ENCODE data around the gene RPLP1.

Gene RPLP1

DNA sequence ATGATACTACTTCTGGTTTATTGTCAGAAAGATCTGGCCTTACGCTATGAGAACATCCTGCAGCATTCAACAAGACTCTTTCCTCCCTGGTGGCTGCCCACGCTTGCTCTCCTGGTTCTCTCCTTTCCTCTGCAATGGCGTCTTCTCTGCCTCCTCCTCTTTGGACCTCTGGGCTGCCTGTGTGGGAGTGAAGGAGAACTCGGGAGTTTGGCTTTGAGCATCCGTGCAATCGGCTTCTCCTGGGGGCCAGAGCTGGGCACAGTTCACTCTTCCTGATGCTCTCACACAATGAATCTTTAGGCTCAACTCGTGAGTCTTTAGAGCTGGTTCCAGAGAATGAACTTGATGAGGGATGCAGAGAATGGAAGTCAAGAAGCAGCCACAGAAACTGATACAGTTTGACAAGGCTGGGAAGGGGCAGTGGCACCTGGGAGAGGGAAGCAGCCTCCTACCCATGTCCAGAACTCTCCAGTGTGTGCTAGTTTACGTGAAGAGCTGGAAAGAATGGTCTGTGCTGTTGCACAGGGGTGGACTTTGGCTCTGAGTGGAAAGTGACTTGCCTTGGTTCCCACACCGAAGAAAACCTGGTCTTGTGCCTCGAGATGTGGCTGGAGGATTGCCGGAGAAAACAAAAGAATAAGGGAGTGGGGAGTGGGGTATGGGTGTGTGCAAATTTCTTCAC lies 37.9 kb downstream of the RPLP1 start:
- Histone ChIP-seq H4K20me1 (no peaks in the 10 kb centered on the region), H3K4me2 (no peak overlapping the region), H3K9me3 (replicated peaks in 1 of 11) (peaks cover 11 to 20% (median 15%) of the 10 kb centered on the region in 11 experiments; a peak in 21 of 22 replicates), H3K4me3 (no peak overlapping the region), H3K27ac (no peak overlapping the region), H3K27me3 (no peaks in the 10 kb centered on the region), H3K4me1 (no peaks in the 10 kb centered on the region), H3K36me3 (no peaks in the 10 kb centered on the region), H3K9ac (no peak overlapping the region)
- no peak for TF ChIP-seq Cebpa-rat (IDR thresholded peaks at IDR 0.05)

- Histone ChIP-seq H3K27me3 (no peaks in the 10 kb centered on the region), H3K9me3 (replicated peaks in 1 of 11) (peaks cover 5 to 14% (median 9%) of the 10 kb centered on the region in 11 experiments; a peak in 17 of 22 replicates), H4K20me1 (no peaks in the 10 kb centered on the region), H3K4me1 (no peaks in the 10 kb centered on the region), H3K27ac (no peak overlapping the region), H3K36me3 (no peaks in the 10 kb centered on the region), H3K9ac (no peak overlapping the region), H3K4me3 (no peak overlapping the region), H3K4me2 (no peak overlapping the region)
- TF ChIP-seq Cebpa-rat (IDR thresholded peaks at IDR 0.05) = no peak
Observed at GRCh38 chr15:69491038-69491505, 38.5 kb downstream of the RPLP1 start.

- H3K9ac ChIP-seq = no peak overlapping the region
- no peaks in the 10 kb centered on the region for H3K4me1 ChIP-seq
- no peak overlapping the region for H3K4me2 ChIP-seq
- no peak for TF ChIP-seq Cebpa-rat (IDR thresholded peaks at IDR 0.05)
- no peak overlapping the region for H3K27ac ChIP-seq
- no peaks in the 10 kb centered on the region for H3K27me3 ChIP-seq
- no peaks in the 10 kb centered on the region for H4K20me1 ChIP-seq
- H3K9me3 ChIP-seq (replicated peaks in 1 of 11) = peaks cover 0 to 11% (median 6%) of the 10 kb centered on the region in 11 experiments; a peak in 7 of 22 replicates
- no peaks in the 10 kb centered on the region for H3K36me3 ChIP-seq
- no peak overlapping the region for H3K4me3 ChIP-seq
Observed at GRCh38 chr15:69493406-69493805, 40.8 kb downstream of the RPLP1 start.

GRCh38 chr15:69496001-69496400 lies 43.4 kb downstream of the RPLP1 start:
- Histone ChIP-seq H3K27me3 (no peaks in the 10 kb centered on the region), H3K27ac (no peak overlapping the region), H3K9me3 (replicated peaks in 1 of 11) (peaks cover 0 to 9% (median 6%) of the 10 kb centered on the region in 11 experiments; a peak in 7 of 22 replicates), H3K4me3 (no peak overlapping the region), H3K9ac (no peak overlapping the region), H4K20me1 (no peaks in the 10 kb centered on the region), H3K4me2 (no peak overlapping the region), H3K4me1 (no peaks in the 10 kb centered on the region), H3K36me3 (no peaks in the 10 kb centered on the region)
- no peak for TF ChIP-seq Cebpa-rat (IDR thresholded peaks at IDR 0.05)

DNA sequence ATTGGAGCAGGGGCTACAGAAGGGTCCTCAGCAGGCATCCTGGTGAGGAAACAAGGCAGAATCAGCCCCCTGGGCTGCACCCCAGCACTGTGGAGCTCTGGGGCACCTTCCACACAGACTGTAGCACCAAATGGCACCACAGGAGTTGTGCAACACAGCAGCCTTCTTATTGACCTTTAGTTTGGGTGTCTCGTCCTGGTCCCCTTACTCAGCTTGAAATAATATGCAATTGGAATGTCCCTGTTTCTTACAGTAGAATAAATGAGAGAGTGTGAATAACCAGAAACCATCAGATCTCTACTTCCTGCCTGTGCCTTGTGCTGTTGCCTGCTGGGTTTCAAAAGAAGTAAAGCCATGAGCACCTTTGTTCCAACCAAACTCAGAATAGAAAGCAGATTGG lies 44.5 kb downstream of the RPLP1 start:
- no peaks in the 10 kb centered on the region for H3K36me3 ChIP-seq
- H4K20me1 ChIP-seq = no peaks in the 10 kb centered on the region
- no peak for TF ChIP-seq Cebpa-rat (IDR thresholded peaks at IDR 0.05)
- no peak overlapping the region for H3K4me2 ChIP-seq
- no peaks in the 10 kb centered on the region for H3K9me3 ChIP-seq (replicated peaks in 1 of 11)
- H3K27ac ChIP-seq = no peak overlapping the region
- no peaks in the 10 kb centered on the region for H3K4me1 ChIP-seq
- H3K27me3 ChIP-seq = no peaks in the 10 kb centered on the region
- H3K4me3 ChIP-seq = no peak overlapping the region
- no peak overlapping the region for H3K9ac ChIP-seq

GRCh38 chr15:69497667-69498066 lies 45.0 kb downstream of the RPLP1 start:
- no peak overlapping the region for H3K27ac ChIP-seq
- H3K36me3 ChIP-seq = no peaks in the 10 kb centered on the region
- H3K27me3 ChIP-seq = no peaks in the 10 kb centered on the region
- H3K4me3 ChIP-seq = no peak overlapping the region
- no peak overlapping the region for H3K4me2 ChIP-seq
- no peaks in the 10 kb centered on the region for H3K9me3 ChIP-seq (replicated peaks in 1 of 11)
- H3K4me1 ChIP-seq = no peaks in the 10 kb centered on the region
- H4K20me1 ChIP-seq = no peaks in the 10 kb centered on the region
- TF ChIP-seq Cebpa-rat (IDR thresholded peaks at IDR 0.05) = no peak
- H3K9ac ChIP-seq = no peak overlapping the region

GRCh38 chr15:69498282-69498681 lies 45.7 kb downstream of the RPLP1 start:
- Histone ChIP-seq H3K36me3 (no peaks in the 10 kb centered on the region), H3K9ac (no peak overlapping the region), H3K4me1 (no peaks in the 10 kb centered on the region), H3K27me3 (no peaks in the 10 kb centered on the region), H4K20me1 (no peaks in the 10 kb centered on the region), H3K4me3 (no peak overlapping the region), H3K9me3 (replicated peaks in 1 of 11) (no peaks in the 10 kb centered on the region), H3K27ac (no peak overlapping the region), H3K4me2 (no peak overlapping the region)
- TF ChIP-seq Cebpa-rat (IDR thresholded peaks at IDR 0.05) = no peak

DNA sequence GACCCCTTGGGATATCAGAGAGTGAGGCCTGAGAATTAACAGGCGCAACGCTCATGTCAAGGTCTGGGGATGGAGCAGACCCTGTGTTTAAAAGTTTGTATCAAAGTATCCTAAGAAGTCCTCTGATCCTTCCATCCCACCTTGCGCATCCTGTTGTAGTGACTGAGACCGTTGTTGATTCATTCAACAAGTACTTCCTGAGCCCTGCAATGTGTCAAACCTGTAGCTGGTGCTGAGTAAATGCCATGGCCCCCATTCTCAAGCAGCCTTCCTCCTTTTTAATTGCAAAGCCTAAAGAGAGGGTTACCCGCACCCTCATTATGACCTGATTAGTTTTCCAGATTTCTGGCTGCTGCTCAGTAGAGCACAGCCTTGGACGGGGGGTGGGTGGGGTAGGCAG lies 46.4 kb downstream of the RPLP1 start:
- no peak overlapping the region for H3K4me3 ChIP-seq
- no peaks in the 10 kb centered on the region for H3K27me3 ChIP-seq
- H3K27ac ChIP-seq = no peak overlapping the region
- no peak overlapping the region for H3K4me2 ChIP-seq
- H3K4me1 ChIP-seq = no peaks in the 10 kb centered on the region
- no peaks in the 10 kb centered on the region for H3K9me3 ChIP-seq (replicated peaks in 1 of 11)
- no peak overlapping the region for H3K9ac ChIP-seq
- no peak for TF ChIP-seq Cebpa-rat (IDR thresholded peaks at IDR 0.05)
- H3K36me3 ChIP-seq = no peaks in the 10 kb centered on the region
- H4K20me1 ChIP-seq = no peaks in the 10 kb centered on the region

DNA sequence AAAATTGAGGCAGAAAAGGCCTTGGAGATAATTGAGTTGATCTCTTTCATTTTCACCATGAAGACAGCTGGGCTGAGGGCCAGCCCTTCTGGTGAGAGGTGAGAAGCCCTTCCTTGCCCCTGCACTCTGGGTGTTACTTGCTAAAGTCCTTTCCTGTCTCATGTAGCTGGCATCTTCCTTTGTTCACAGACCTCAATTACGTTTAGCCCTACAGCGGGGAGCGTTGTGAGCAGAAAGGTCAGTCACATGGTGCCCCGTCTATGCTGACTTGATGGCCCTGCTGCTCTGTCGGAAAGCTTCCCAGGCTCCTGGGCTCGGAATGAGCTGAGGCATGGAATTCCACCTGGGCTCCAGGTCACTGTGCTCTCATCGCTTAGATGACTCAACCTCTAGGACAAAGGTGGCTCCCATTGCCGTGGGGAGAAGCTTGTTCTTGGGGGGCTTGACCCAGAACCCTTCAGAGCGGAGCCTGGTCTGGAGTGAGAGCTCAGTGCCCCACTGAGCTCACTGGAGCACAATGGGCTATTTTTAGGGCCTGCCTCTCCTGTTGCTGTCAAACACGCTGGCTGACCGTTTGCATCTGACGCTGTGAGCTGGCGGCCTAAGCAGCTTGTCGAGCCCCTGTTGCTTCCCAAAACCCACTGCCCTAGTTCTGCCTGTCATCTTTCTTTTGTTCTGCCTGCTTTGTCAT lies 47.0 kb downstream of the RPLP1 start:
- Histone ChIP-seq H3K4me1 (no peaks in the 10 kb centered on the region; a peak in 1 of 20 replicates), H3K27ac (no peak overlapping the region), H3K4me3 (no peak overlapping the region), H3K4me2 (no peak overlapping the region), H3K36me3 (no peaks in the 10 kb centered on the region), H4K20me1 (no peaks in the 10 kb centered on the region), H3K27me3 (no peaks in the 10 kb centered on the region), H3K9ac (no peak overlapping the region), H3K9me3 (replicated peaks in 1 of 11) (no peaks in the 10 kb centered on the region)
- TF ChIP-seq Cebpa-rat (IDR thresholded peaks at IDR 0.05) = no peak

DNA sequence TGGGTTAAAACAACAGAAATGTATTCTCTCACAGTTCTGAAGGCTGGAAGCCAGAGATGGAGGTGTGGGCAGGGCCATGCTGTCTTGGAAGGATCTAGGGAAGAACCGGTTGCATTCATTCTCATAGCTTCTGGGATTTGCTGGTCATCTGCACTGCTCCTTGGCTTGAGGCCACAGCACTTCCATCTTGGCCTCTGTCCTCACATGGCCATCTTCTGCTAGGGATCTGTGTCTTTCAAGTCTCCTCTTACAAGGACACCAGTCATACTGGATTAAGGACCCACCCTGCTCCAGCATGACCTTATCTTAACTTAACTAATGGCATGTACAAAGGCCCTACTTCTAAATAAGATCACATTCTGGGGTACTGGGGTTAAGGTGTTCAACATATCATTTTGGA lies 47.7 kb downstream of the RPLP1 start:
- no peaks in the 10 kb centered on the region for H3K36me3 ChIP-seq
- no peaks in the 10 kb centered on the region for H3K9me3 ChIP-seq (replicated peaks in 1 of 11)
- no peaks in the 10 kb centered on the region for H3K27me3 ChIP-seq
- no peaks in the 10 kb centered on the region; a peak in 1 of 20 replicates for H3K4me1 ChIP-seq
- no peak overlapping the region for H3K27ac ChIP-seq
- no peak overlapping the region for H3K9ac ChIP-seq
- no peaks in the 10 kb centered on the region for H4K20me1 ChIP-seq
- TF ChIP-seq Cebpa-rat (IDR thresholded peaks at IDR 0.05) = no peak
- no peak overlapping the region for H3K4me2 ChIP-seq
- H3K4me3 ChIP-seq = no peak overlapping the region
